Measurements from ENCODE around the gene LGMN. TPM values are rescaled to one million over a fixed set of nuclear protein-coding genes. Genes with fewer than 3 reads are reported as not detected.

LGMN gene
- polyA plus RNA-seq, 1 experiment = 112 TPM

- Histone ChIP-seq H3K4me3 (ENCODE audit: low read depth, low read length) (no peak overlapping the region), H3K36me3 (ENCODE audit: control insufficient read depth, insufficient read depth, low read length) (no peaks in the 10 kb centered on the region), H3K27me3 (ENCODE audit: control insufficient read depth, insufficient read depth, low read length) (no peaks in the 10 kb centered on the region)
- TF ChIP-seq CTCF (IDR thresholded peaks at IDR 0.05; ENCODE audit: insufficient read depth, low read depth, low read length) = no peak
- POLR2A ChIA-PET = no interaction called here
- DNase-seq (ENCODE audit: low read depth) = no peak
- CTCF ChIA-PET = interaction anchor here (1.3 to 2.2 kb wide), 4 partner anchors 10 to 47 kb away, joined by 3 to 11 read pairs (median 4); no protein-coding TSS in a partner anchor
Observed at GRCh38 chr14:92704036-92704804, 44.2 kb downstream of the LGMN start.

- no peak overlapping the region for H3K4me3 ChIP-seq (ENCODE audit: low read depth, low read length)
- no peaks in the 10 kb centered on the region for H3K27me3 ChIP-seq (ENCODE audit: control insufficient read depth, insufficient read depth, low read length)
- no peak for TF ChIP-seq CTCF (IDR thresholded peaks at IDR 0.05; ENCODE audit: insufficient read depth, low read depth, low read length)
- no peaks in the 10 kb centered on the region for H3K36me3 ChIP-seq (ENCODE audit: control insufficient read depth, insufficient read depth, low read length)
- ChIA-PET POLR2A (no interaction called here), CTCF (interaction anchor here (1.3 to 2.2 kb wide), 4 partner anchors 9 to 48 kb away, joined by 3 to 11 read pairs (median 4); no protein-coding TSS in a partner anchor)
- DNase-seq (ENCODE audit: low read depth) = no peak
Observed at GRCh38 chr14:92703516-92703915, 44.9 kb downstream of the LGMN start.

GRCh38 chr14:92702441-92702918, 45.9 kb downstream of the LGMN start:
- Histone ChIP-seq H3K27me3 (ENCODE audit: control insufficient read depth, insufficient read depth, low read length) (no peaks in the 10 kb centered on the region), H3K4me3 (ENCODE audit: low read depth, low read length) (no peak overlapping the region), H3K36me3 (ENCODE audit: control insufficient read depth, insufficient read depth, low read length) (no peaks in the 10 kb centered on the region)
- no peak for DNase-seq (ENCODE audit: low read depth)
- ChIA-PET POLR2A (no interaction called here), CTCF (interaction anchor here (2.2 kb wide), 1 partner anchor 12 kb away, joined by 11 read pairs; no protein-coding TSS in a partner anchor)
- no peak for TF ChIP-seq CTCF (IDR thresholded peaks at IDR 0.05; ENCODE audit: insufficient read depth, low read depth, low read length)

GRCh38 chr14:92701826-92702225, 46.6 kb downstream of the LGMN start:
- no peak for DNase-seq (ENCODE audit: low read depth)
- Histone ChIP-seq H3K4me3 (ENCODE audit: low read depth, low read length) (no peak overlapping the region), H3K27me3 (ENCODE audit: control insufficient read depth, insufficient read depth, low read length) (no peaks in the 10 kb centered on the region), H3K36me3 (ENCODE audit: control insufficient read depth, insufficient read depth, low read length) (no peaks in the 10 kb centered on the region)
- ChIA-PET CTCF (interaction anchor here (2.2 kb wide), 1 partner anchor 13 kb away, joined by 11 read pairs; no protein-coding TSS in a partner anchor), POLR2A (no interaction called here)
- no peak for TF ChIP-seq CTCF (IDR thresholded peaks at IDR 0.05; ENCODE audit: insufficient read depth, low read depth, low read length)

GRCh38 chr14:92698393-92698792, 50.0 kb downstream of the LGMN start:
- Histone ChIP-seq H3K36me3 (ENCODE audit: control insufficient read depth, insufficient read depth, low read length) (no peaks in the 10 kb centered on the region), H3K4me3 (ENCODE audit: low read depth, low read length) (no peak overlapping the region), H3K27me3 (ENCODE audit: control insufficient read depth, insufficient read depth, low read length) (no peaks in the 10 kb centered on the region; the same call in 1 of the 2 replicates)
- no peak for TF ChIP-seq CTCF (IDR thresholded peaks at IDR 0.05; ENCODE audit: insufficient read depth, low read depth, low read length)
- CTCF ChIA-PET = interaction anchor here (0.5 to 1.8 kb wide), 5 partner anchors 12 to 199 kb away, joined by 3 to 5 read pairs (median 4); no protein-coding TSS in a partner anchor
- no peak for DNase-seq (ENCODE audit: low read depth)
- POLR2A ChIA-PET = interaction anchor here (0.5 kb wide), 1 partner anchor 478 kb away, joined by 4 read pairs; no protein-coding TSS in a partner anchor
